ENCODE measurements around the gene FRG1.
"Not testable (repeated sequence)": the region's sequence is repeated elsewhere in the genome, so short reads cannot be mapped to it uniquely, and the experiment has no call there.

FRG1 gene

DNA sequence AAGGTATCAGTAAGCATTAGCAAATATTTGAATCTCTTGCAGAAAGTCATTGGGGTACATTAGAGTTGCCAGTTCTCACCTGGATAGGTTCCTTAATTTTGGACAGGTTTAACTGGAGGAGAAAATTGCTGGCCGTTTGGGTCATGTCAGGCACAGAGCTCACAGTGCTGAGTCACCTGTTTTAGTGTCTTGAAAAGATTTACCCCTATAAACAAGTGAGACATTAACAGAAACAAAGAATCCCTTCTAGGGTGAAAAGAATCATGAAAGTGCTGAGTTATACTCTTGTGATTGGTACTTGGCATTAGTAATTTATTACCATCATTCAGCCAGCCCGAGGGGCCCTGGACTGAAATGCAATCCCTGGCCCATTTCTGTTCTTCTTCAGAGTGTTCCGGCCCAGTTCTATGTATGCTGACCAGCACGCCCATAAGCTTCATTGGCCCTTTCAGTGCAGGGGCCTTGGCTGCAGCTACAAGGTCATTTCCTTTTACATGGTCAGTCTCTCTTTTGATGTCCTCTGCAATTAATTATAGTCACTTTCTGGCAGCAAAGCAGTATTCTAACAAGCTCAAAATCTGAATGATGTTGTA lies 45.1 kb downstream of the FRG1 start:
- not testable (repeated sequence) for DNase-seq

DNA sequence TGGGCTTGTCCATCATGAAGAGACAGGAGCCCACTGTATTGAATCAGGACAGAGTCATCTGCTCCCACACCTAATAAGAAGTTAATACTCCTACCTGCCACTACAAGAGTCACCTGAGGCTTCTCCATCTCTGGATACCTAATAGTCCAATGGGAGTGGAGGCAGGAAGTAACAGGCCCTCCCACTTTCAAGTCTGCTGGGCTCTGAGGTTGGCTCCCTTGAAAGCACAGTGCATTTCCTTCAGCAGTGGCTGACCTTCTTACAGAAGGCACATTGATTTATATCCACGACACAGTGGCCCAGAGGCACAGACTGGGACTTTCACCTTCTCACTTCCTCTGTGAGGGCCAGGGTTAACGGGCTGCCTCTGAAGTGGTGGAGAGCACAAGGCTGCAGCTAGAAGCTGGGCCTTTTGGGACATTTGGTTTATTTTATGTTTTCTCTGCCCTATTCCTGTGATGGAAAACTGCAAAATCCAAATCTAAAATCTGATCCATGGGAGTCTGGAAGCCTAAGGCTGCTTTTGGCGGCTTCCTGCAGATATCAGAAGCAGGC lies 48.3 kb downstream of the FRG1 start:
- no peak for DNase-seq

DNA sequence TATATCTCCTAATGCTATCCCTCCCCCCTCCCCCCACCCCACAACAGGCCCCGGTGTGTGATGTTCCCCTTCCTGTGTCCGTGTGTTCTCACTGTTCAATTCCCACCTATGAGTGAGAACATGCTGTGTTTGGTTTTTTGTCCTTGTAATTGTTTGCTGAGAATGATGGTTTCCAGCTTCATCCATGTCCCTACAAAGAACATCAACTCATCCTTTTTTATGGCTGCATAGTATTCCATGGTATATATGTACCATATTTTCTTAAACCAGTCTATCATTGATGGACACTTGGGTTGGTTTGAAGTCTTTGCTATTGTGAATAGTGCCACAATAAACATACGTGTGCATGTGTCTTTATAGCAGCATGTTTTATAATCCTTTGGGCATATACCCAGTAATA lies 49.3 kb downstream of the FRG1 start:
- not testable (repeated sequence) for DNase-seq

Data from suppressor macrophage treated with lipopolysaccharide for 1 hour (primary cell).